Coronary artery (tissue), 2 donors: ENCODE results near the gene TMPRSS9.

Source experiments
- DNase-seq: peaks from one replicate; pipeline ENCODE4 v3.0.0-alpha.2; 2017; ENCODE audit warnings: low spot score
- H3K27ac ChIP-seq, 2 donors: fragments of 200-600 bp; sonication (generic); one replicate each; pipeline ENCODE4 v1.5.1; 2016 to 2019
- H3K4me3 ChIP-seq: fragments of 200-600 bp; sonication (generic); 2 replicates; pipeline ENCODE4 v1.5.1; 2016; ENCODE audit warnings: mild to moderate bottlenecking, moderate library complexity
- TF ChIP-seq, protein P1 (sequence below): fragments of 200-600 bp; sonication (generic); IDR thresholded peaks from one replicate; pipeline ENCODE4 v1.5.1; 2019; ENCODE audit warnings: antibody characterized with exemption

The TMPRSS9 gene

DNA sequence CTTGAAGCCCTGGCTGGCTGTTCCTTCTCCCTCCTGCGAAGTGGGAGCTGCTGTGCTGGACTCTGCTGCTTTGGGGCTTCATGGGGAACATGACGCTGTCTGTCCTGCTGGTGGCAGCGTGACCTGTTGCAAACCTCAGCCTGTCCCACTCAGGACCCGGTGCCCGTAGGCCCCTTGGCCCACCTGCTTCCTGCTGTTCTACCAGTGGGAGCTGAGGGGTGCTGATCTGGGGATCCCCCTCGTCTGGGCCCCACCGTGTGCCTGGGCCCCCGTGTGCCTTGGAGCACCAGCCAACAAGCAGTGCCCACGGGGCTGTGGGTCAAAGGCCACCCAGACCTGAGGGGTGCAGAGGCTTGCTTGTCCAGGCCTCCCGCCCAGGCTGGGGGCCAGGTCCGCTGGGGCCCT, 26.3 kb upstream of the TMPRSS9 start:
- TF ChIP-seq, protein P1, sequence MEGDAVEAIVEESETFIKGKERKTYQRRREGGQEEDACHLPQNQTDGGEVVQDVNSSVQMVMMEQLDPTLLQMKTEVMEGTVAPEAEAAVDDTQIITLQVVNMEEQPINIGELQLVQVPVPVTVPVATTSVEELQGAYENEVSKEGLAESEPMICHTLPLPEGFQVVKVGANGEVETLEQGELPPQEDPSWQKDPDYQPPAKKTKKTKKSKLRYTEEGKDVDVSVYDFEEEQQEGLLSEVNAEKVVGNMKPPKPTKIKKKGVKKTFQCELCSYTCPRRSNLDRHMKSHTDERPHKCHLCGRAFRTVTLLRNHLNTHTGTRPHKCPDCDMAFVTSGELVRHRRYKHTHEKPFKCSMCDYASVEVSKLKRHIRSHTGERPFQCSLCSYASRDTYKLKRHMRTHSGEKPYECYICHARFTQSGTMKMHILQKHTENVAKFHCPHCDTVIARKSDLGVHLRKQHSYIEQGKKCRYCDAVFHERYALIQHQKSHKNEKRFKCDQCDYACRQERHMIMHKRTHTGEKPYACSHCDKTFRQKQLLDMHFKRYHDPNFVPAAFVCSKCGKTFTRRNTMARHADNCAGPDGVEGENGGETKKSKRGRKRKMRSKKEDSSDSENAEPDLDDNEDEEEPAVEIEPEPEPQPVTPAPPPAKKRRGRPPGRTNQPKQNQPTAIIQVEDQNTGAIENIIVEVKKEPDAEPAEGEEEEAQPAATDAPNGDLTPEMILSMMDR: no peak
- no peak overlapping the region for H3K27ac ChIP-seq
- no peak for DNase-seq
- no peak overlapping the region for H3K4me3 ChIP-seq

DNA sequence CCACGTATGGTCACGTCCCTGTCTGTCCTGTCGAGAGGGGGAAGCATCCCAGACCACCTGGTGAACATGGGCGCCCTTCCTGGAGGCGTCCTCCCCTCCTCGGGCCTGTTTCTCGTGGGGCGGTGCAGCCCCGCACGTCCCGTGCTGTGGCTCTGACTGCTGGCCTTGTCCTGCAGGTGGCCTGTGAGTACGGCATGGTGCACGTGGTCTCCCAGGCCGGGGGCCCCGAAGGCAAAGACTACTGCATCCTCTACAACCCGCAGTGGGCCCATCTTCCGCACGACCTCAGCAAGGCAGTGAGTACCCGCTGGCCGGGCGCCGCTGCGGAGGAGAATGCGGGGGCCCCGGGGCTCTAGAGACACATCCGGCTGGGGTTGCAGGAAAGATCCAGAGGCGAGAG, 25.6 kb upstream of the TMPRSS9 start:
- no peak overlapping the region for H3K4me3 ChIP-seq
- no peak for DNase-seq
- TF ChIP-seq, protein P1: no peak
- no peak overlapping the region for H3K27ac ChIP-seq

DNA sequence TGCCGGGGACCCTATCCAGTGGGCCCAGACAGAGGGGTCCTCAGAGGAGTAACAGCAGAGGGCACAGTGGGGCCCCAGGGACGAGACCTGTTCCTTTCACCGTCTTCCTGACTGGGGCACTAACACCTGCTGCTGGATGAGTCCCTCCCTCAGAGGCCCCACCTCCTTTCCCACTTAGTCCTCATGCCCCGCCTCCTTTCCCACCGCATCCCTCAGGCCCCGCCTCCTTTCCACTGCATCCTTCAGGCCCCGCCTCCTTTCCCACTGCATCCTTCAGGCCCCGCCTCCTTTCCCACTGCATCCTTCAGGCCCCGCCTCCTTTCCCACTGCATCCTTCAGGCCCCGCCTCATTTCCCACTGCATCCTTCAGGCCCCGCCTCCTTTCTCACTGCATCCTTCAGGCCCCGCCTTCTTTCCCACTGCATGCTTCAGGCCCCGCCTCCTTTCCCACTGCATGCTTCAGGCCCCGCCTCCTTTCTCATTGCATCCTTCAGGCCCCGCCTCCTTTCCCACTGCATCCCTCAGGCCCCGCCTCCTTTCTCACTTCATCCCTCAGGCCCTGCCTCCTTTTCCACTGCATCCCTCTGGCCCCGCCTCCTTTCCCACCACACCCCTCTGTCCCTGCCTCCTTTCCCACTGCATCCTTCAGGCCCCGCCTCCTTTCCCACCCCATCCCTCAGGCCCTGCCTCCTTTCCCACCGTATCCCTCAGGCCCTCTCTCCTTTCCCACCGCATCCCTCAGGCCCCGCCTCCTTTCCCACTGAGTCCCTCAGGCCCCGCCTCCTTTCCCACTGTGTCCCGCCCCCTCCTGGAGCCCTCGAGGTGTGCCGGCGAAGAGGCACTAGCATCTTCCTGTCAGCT, 24.8 kb upstream of the TMPRSS9 start:
- no peak overlapping the region for H3K27ac ChIP-seq
- no peak for DNase-seq
- TF ChIP-seq, protein P1: no peak
- no peak overlapping the region for H3K4me3 ChIP-seq

DNA sequence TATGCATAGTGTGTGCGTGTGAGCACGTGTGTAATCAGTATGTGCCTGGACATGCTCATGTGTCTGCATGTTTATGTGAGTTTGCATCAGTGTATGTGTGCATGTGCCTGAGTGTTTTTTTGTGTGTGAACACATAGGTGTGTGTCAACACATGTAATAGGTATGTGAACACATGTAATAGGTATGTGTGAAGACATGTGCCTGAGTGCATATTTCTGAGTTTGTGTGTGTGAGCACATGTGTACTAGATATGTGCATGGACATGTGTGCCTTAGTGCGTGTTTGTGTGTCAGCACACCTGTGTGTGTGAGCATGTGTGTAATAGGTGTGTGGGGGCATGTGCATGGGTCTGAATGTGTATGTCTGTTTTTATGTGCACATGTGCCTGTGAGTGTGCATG, 24.2 kb upstream of the TMPRSS9 start:
- TF ChIP-seq, protein P1: no peak
- no peak overlapping the region for H3K27ac ChIP-seq
- no peak for DNase-seq
- H3K4me3 ChIP-seq: no peak overlapping the region

DNA sequence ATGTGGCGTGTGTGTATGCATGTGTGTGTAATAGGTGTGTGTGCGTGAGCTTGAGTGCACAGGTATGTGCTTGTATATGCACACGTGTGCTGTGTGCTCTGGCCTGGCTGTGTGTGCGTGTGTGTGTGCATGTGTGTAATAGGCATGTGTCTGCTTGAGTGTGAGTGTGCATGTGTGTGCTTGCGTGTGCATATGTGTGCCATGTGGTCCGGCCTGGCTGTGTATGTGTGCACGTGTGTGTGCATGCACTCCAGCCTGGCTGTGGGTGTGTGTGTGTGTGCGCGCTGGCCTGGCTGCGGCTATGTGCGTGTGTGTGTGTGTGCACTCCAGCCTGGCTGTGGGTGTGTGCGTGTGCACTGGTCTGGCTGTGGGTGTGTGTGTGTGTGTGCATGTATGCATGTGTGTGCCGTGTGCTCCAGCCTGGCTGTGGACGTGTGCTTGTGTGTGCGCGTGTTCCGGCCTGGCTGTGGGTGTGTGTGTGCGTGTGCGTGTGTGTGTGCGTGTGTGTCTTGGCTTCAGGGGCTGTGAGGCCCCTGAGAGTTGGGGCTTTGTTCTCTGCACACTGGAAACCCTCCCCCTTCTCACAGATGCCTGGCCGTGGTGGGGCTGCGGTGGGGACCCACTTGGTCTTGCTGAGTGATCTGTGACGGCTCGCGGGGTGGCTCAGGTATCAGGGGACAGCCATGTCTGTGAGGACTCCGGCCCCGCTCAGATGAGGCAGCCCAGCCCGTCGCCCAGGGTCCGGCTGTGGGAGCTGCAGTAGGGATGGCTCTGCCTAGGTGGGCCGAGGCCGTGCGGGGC, 23.3 kb upstream of the TMPRSS9 start:
- no peak overlapping the region for H3K4me3 ChIP-seq
- TF ChIP-seq, protein P1: no peak
- no peak overlapping the region for H3K27ac ChIP-seq
- DNase-seq: no peak

DNA sequence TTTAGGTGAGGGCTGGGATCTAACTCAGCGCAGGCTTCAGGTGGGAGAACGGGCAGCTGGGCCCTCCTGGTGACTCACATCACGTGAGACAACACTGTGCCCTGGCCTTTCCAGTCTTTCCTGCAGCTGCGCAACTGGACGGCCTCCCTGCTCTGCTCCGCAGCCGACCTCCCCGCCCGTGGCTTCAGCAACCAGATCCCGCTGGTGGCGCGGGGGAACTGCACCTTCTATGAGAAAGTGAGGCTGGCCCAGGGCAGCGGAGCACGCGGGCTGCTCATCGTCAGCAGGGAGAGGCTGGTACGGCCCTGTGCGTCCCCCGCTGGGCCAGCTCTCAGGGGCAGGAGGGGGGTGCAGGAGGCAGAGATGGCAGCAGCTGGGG, 22.7 kb upstream of the TMPRSS9 start:
- DNase-seq: no peak
- H3K4me3 ChIP-seq: no peak overlapping the region
- TF ChIP-seq, protein P1: no peak
- no peak overlapping the region for H3K27ac ChIP-seq
